HEK293T (cell line): ENCODE data around the gene MAPK12.

ENCODE experiments used
- CTCF ChIA-PET: fragments of 350-600 bp; formaldehyde crosslinking; extraction: SDS; loops from one replicate; lab custom pipeline; 2021; ENCODE audit warnings: antibody characterized with exemption, inconsistent platforms; lab: Yijun Ruan, JAX
- POLR2A ChIA-PET: fragments of 350-600 bp; formaldehyde crosslinking; extraction: SDS; loops from one replicate; lab custom pipeline; 2020; ENCODE audit warnings: antibody characterized with exemption, inconsistent platforms; lab: Yijun Ruan, JAX
- DNase-seq: peaks from one replicate; pipeline ENCODE4 v3.0.0; 2012; ENCODE audit warnings: mixed read lengths; ENCODE audit errors: extremely low spot score
- ARNT ChIP-seq: fragments of 450-650 bp; IDR thresholded peaks from 2 replicates; pipeline ENCODE4 v1.6.1; 2017; ENCODE audit warnings: mild to moderate bottlenecking
- BHLHE40 ChIP-seq: fragments of 450-650 bp; IDR thresholded peaks from 2 replicates; pipeline ENCODE4 v1.6.1; 2016; ENCODE audit warnings: mild to moderate bottlenecking, moderate library complexity, borderline replicate concordance
- CTBP1 ChIP-seq: fragments of 450-650 bp; IDR thresholded peaks from 2 replicates; pipeline ENCODE4 v1.6.1; 2016; ENCODE audit warnings: borderline replicate concordance
- ELF4 ChIP-seq: fragments of 450-650 bp; IDR thresholded peaks from 2 replicates; pipeline ENCODE4 v1.6.1; 2017; ENCODE audit warnings: antibody characterized with exemption
- FOXA1 ChIP-seq: fragments of 450-650 bp; IDR thresholded peaks from 2 replicates; pipeline ENCODE4 v1.6.1; 2016; ENCODE audit warnings: mild to moderate bottlenecking
- FOXK2 ChIP-seq: fragments of 450-650 bp; IDR thresholded peaks from 2 replicates; pipeline ENCODE4 v1.6.1; 2016; ENCODE audit warnings: mild to moderate bottlenecking
- FOXM1 ChIP-seq: fragments of 450-650 bp; IDR thresholded peaks from 2 replicates; pipeline ENCODE4 v1.6.1; 2017; ENCODE audit warnings: mild to moderate bottlenecking, borderline replicate concordance
- HDGF ChIP-seq: fragments of 450-650 bp; IDR thresholded peaks from 2 replicates; pipeline ENCODE4 v1.6.1; 2017; ENCODE audit warnings: antibody characterized with exemption, borderline replicate concordance
- L3MBTL2 ChIP-seq: fragments of 450-650 bp; conservative IDR thresholded peaks from 2 replicates; pipeline ENCODE4 v1.6.1; 2016; ENCODE audit warnings: mild to moderate bottlenecking
- LEF1 ChIP-seq: fragments of 450-650 bp; IDR thresholded peaks from 2 replicates; pipeline ENCODE4 v1.6.1; 2017; ENCODE audit warnings: mild to moderate bottlenecking, borderline replicate concordance
- NFRKB ChIP-seq: fragments of 450-650 bp; IDR thresholded peaks from 2 replicates; pipeline ENCODE4 v1.6.1; 2016; ENCODE audit warnings: mild to moderate bottlenecking, moderate library complexity
- PKNOX1 ChIP-seq: fragments of 450-650 bp; IDR thresholded peaks from 2 replicates; pipeline ENCODE4 v1.6.1; 2016
- SP1 ChIP-seq: fragments of 450-650 bp; IDR thresholded peaks from 2 replicates; pipeline ENCODE4 v1.6.1; 2017
- SUZ12 ChIP-seq: fragments of 450-650 bp; IDR thresholded peaks from 2 replicates; pipeline ENCODE4 v1.6.1; 2016; ENCODE audit warnings: mild to moderate bottlenecking
- TARDBP ChIP-seq: fragments of 450-650 bp; IDR thresholded peaks from 2 replicates; pipeline ENCODE4 v1.6.1; 2016
- ZNF384 ChIP-seq: fragments of 450-650 bp; IDR thresholded peaks from 2 replicates; pipeline ENCODE4 v1.6.1; 2016

MAPK12 gene

GRCh38 chr22:50270666-50271394 lies 9.3 kb upstream of the MAPK12 start:
- DNase-seq, result peak; percentile 37
- ChIA-PET POLR2A (interaction anchor here (1.3 to 1.7 kb wide), 2 partner anchors 7 to 57 kb away, joined by 3 to 5 read pairs; no protein-coding TSS in a partner anchor), CTCF (interaction anchor here (0.9 to 1.7 kb wide), 3 partner anchors 8 to 71 kb away, joined by 4 read pairs; no protein-coding TSS in a partner anchor)
- no peak for TF ChIP-seq TARDBP
- TF ChIP-seq ELF4, result no peak
- TF ChIP-seq HDGF, result no peak
- TF ChIP-seq PKNOX1, result no peak
- no peak for TF ChIP-seq ARNT
- no peak for TF ChIP-seq FOXM1
- no peak for TF ChIP-seq FOXK2
- TF ChIP-seq ZNF384, result no peak
- no peak for TF ChIP-seq L3MBTL2

- ChIA-PET CTCF (no interaction called here), POLR2A (no interaction called here)
- no peak for DNase-seq
- no peak for TF ChIP-seq FOXK2
- no peak for TF ChIP-seq TARDBP
- TF ChIP-seq LEF1, result no peak
- no peak for TF ChIP-seq L3MBTL2
- no peak for TF ChIP-seq CTBP1
- no peak for TF ChIP-seq BHLHE40
- no peak for TF ChIP-seq HDGF
- TF ChIP-seq ARNT, result no peak
- TF ChIP-seq SP1, result no peak
- no peak for TF ChIP-seq FOXM1
- TF ChIP-seq SUZ12, result no peak
- TF ChIP-seq NFRKB, result no peak
- TF ChIP-seq ZNF384, result no peak
- TF ChIP-seq FOXA1, result no peak
- TF ChIP-seq PKNOX1, result no peak
- TF ChIP-seq ELF4, result no peak
These were observed 8.6 kb upstream of the MAPK12 start, which contains the start of gene MAPK11 for GRCh38 chr22:50269970-50270665. Gene MAPK11, minus strand, starts transcription at chr22:50270380. Its CDS starts 88 bp downstream, at chr22:50270292.

GRCh38 chr22:50269573-50269969 lies 8.1 kb upstream of the MAPK12 start:
- no peak for TF ChIP-seq HDGF
- TF ChIP-seq FOXA1, result no peak
- TF ChIP-seq NFRKB, result no peak
- TF ChIP-seq ZNF384, result no peak
- TF ChIP-seq FOXK2, result no peak
- TF ChIP-seq CTBP1, result no peak
- TF ChIP-seq ELF4, result no peak
- no peak for TF ChIP-seq BHLHE40
- ChIA-PET POLR2A (no interaction called here), CTCF (no interaction called here)
- no peak for DNase-seq

- TF ChIP-seq FOXM1 (no peak), PKNOX1 (no peak), FOXA1 (no peak), ARNT (no peak), L3MBTL2 (no peak), SP1 (no peak), CTBP1 (no peak), LEF1 (no peak), NFRKB (no peak), BHLHE40 (no peak), ZNF384 (no peak), TARDBP (no peak), HDGF (no peak), FOXK2 (no peak), ELF4 (no peak), SUZ12 (no peak)
- ChIA-PET POLR2A (interaction anchor here (0.6 kb wide), 1 partner anchor 16 kb away, joined by 3 read pairs; no protein-coding TSS in a partner anchor), CTCF (interaction anchor here (0.7 kb wide), 1 partner anchor 58 kb away, joined by 3 read pairs; no protein-coding TSS in a partner anchor)
- no peak for DNase-seq
These were observed 7.2 kb upstream of the MAPK12 start for GRCh38 chr22:50268655-50269113.

- CTCF ChIA-PET, result interaction anchor here (0.7 kb wide), 1 partner anchor 59 kb away, joined by 3 read pairs; no protein-coding TSS in a partner anchor
- POLR2A ChIA-PET, result interaction anchor here (2.0 kb wide), 1 partner anchor 19 kb away, joined by 4 read pairs; no protein-coding TSS in a partner anchor
- no peak for DNase-seq
- no peak for TF ChIP-seq BHLHE40
- TF ChIP-seq LEF1, result no peak
- no peak for TF ChIP-seq NFRKB
- TF ChIP-seq FOXA1, result no peak
- TF ChIP-seq ZNF384, result no peak
These were observed 6.3 kb upstream of the MAPK12 start for GRCh38 chr22:50267591-50268390.
